Endothelial cell of umbilical vein (primary cell): Measurements from ENCODE around the gene PKD1L1. TPM values are rescaled to one million over a fixed set of nuclear protein-coding genes. Genes with fewer than 3 reads are reported as not detected.

Experiments
- BruUV-seq: library from RNA; stranded (reverse); fragments of 400-500 nt; replicated peaks from 2 replicates; lab custom pipeline; 2021; lab: Mats Ljungman, UMichigan
- CTCF ChIA-PET: fragments of 300-600, 350-600 bp; sonication (Branson Sonifier 250); formaldehyde crosslinking; loops from one replicate; lab custom pipeline; 2021; ENCODE audit warnings: antibody characterized with exemption, inconsistent platforms; lab: Charles Lee
- POLR2A ChIA-PET: fragments of 300-600, 350-600 bp; sonication (Branson Sonifier 250); formaldehyde crosslinking; loops from one replicate; lab custom pipeline; 2021; ENCODE audit warnings: antibody characterized with exemption, inconsistent platforms; lab: Charles Lee
- DNase-seq: peaks from one replicate; pipeline ENCODE4 v3.0.0-alpha.2; 2011; ENCODE audit warnings: low read depth, low spot score
- FAIRE-seq: peaks from 2 replicates; lab custom pipeline; 2011; peaks lifted over from hg19 to GRCh38; lab: Jason Lieb, UNC
- H2AFZ ChIP-seq: 2 replicates; pipeline ENCODE4 v1.6.0; 2012; ENCODE audit warnings: low read depth, low read length, control low read depth, inconsistent platforms
- H3K27ac ChIP-seq: 2 replicates; pipeline ENCODE4 v1.5.1; 2011; ENCODE audit warnings: low read depth, mild to moderate bottlenecking, control low read depth, low read length, moderate library complexity; ENCODE audit not compliant: insufficient read depth
- H3K27me3 ChIP-seq, 2 experiments: 2 replicates each; pipeline versions ENCODE4 v1.6.0 to v1.6.1; 2011; ENCODE audit warnings: low read length in 2 of 2, mixed read lengths in 1 of 2; ENCODE audit not compliant: control insufficient read depth in 2 of 2, insufficient read depth in 2 of 2
- H3K36me3 ChIP-seq, 2 experiments: 2 replicates in 1 of 2; 3 replicates in 1 of 2; pipeline ENCODE4 v1.5.1; 2011; ENCODE audit warnings: low read length in 2 of 2, mild to moderate bottlenecking in 1 of 2, moderate library complexity in 1 of 2; ENCODE audit not compliant: control insufficient read depth in 2 of 2, insufficient read depth in 2 of 2; ENCODE audit errors: extremely low read depth in 1 of 2
- H3K4me1 ChIP-seq: 3 replicates; pipeline ENCODE4 v1.5.1; 2011; ENCODE audit warnings: mild to moderate bottlenecking, low read length; ENCODE audit not compliant: control insufficient read depth, insufficient read depth; ENCODE audit errors: extremely low read depth
- H3K4me2 ChIP-seq: 2 replicates; pipeline ENCODE4 v1.6.1; 2011; ENCODE audit warnings: low read length, control low read depth, mixed read lengths; ENCODE audit not compliant: insufficient read depth
- H3K4me3 ChIP-seq, 3 experiments: fragments of 200-600 bp in 1 of 3; sonication (generic), shearing (Covaris generic) in 1 of 3; replicated peaks in 1 of 3; 2 replicates each; pipeline ENCODE4 v1.5.1; 2011 to 2016; ENCODE audit warnings: control low read depth in 3 of 3, low read length in 3 of 3, mild to moderate bottlenecking in 2 of 3, inconsistent platforms in 1 of 3, low read depth in 1 of 3, moderate library complexity in 1 of 3; ENCODE audit not compliant: insufficient read depth in 1 of 3
- H3K79me2 ChIP-seq: 2 replicates; pipeline ENCODE4 v1.6.0; 2012; ENCODE audit warnings: low read length, inconsistent platforms; ENCODE audit not compliant: control insufficient read depth, insufficient read depth
- H3K9ac ChIP-seq: replicated peaks from 2 replicates; pipeline ENCODE3; 2011; ENCODE audit warnings: low read length, control low read depth; ENCODE audit not compliant: insufficient read depth; ENCODE audit errors: extremely low read depth
- H3K9me1 ChIP-seq: replicated peaks from 3 replicates; pipeline ENCODE4 v1.6.0; 2011; ENCODE audit warnings: mild to moderate bottlenecking, low read length; ENCODE audit not compliant: control insufficient read depth, insufficient read depth; ENCODE audit errors: extremely low read depth
- H3K9me3 ChIP-seq: replicated peaks from 2 replicates; pipeline ENCODE4 v1.5.1; 2012; ENCODE audit warnings: low read length, inconsistent platforms; ENCODE audit not compliant: control insufficient read depth, insufficient read depth
- H4K20me1 ChIP-seq: replicated peaks from 2 replicates; pipeline ENCODE3; 2011; ENCODE audit warnings: mild to moderate bottlenecking, low read length; ENCODE audit not compliant: control insufficient read depth, insufficient read depth; ENCODE audit errors: extremely low read depth
- EZH2 ChIP-seq: IDR thresholded peaks from 2 replicates; pipeline ENCODE4 v1.6.1; 2012; ENCODE audit warnings: borderline replicate concordance, low read depth, mild to moderate bottlenecking, moderate library complexity, low read length, inconsistent platforms; ENCODE audit not compliant: severe bottlenecking
- FOS ChIP-seq: IDR thresholded peaks from 2 replicates; pipeline ENCODE4 v1.6.1; 2011; ENCODE audit warnings: mild to moderate bottlenecking, low read length, moderate library complexity, borderline replicate concordance; ENCODE audit not compliant: insufficient read depth
- GATA2 ChIP-seq: IDR thresholded peaks from 2 replicates; pipeline ENCODE4 v1.7.0; 2011; ENCODE audit warnings: low read depth, mild to moderate bottlenecking, moderate library complexity, mixed read lengths, low read length; ENCODE audit not compliant: insufficient read length, insufficient read depth
- JUN ChIP-seq: IDR thresholded peaks from 2 replicates; pipeline ENCODE4 v1.6.1; 2011; ENCODE audit warnings: borderline replicate concordance, low read depth; ENCODE audit not compliant: insufficient read length, insufficient read depth
- MYC ChIP-seq: IDR thresholded peaks from one replicate; pipeline ENCODE4 v1.6.1; 2011; ENCODE audit warnings: mild to moderate bottlenecking, low read depth, low read length
- POLR2A ChIP-seq: IDR thresholded peaks from 2 replicates; pipeline ENCODE4 v1.6.1; 2012; ENCODE audit warnings: low read depth, mild to moderate bottlenecking, control low read depth, low read length
- dilution Hi-C: fragments of 300-500 bp; cut with MboI; formaldehyde crosslinking; loops from one replicate; pipeline ENCODE4 v1.15.0; 2019; ENCODE audit warnings: low sequenced_read_pairs; ENCODE audit not compliant: extremely low pct_ligation_motif_present
- intact Hi-C: fragments of 100-400 bp; cut with micrococcal nuclease; formaldehyde crosslinking; loops from one replicate; pipeline ENCODE4 v1.10.0; 2022
- polyA plus RNA-seq, 4 experiments: library from polyadenylated mRNA; depleted of rRNA in 3 of 4; stranded (reverse) in 3 of 4; unstranded in 1 of 4; fragments of >200 nt; gene quantifications; 2 replicates each; pipeline versions ENCODE4 v1.2.1 to v1.2.3, GENCODE V29; 2011 to 2012; ENCODE audit warnings: missing spikeins in 1 of 4
- total RNA-seq: library from RNA; stranded (reverse); gene quantifications from 2 replicates; pipeline ENCODE4 v1.2.3, GENCODE V29; 2021

Gene PKD1L1
- total and polyA plus RNA-seq, 2 donors (not counting 3 experiments of a cell fraction or from before 2014, with no cell fraction given), result 4.1 to 5.9 TPM

- FAIRE-seq (peak; percentile 86), DNase-seq (peak; percentile 66)
- BruUV-seq, result TSS peak; percentile 98
- ChIA-PET CTCF (interaction anchor here (0.8 to 1.7 kb wide), 6 partner anchors 12 to 592 kb away, joined by 3 to 4 read pairs (median 3); no protein-coding TSS in a partner anchor), POLR2A (no interaction called here)
- Histone ChIP-seq H2AFZ (peak overlapping the region; percentile 45), H3K4me1 (peaks cover 27% of the 10 kb centered on the region), H3K9me3 (no peaks in the 10 kb centered on the region), H3K4me3 (no peak overlapping the region), H3K27ac (peak overlapping the region; percentile 83), H3K27me3 (no peaks in the 10 kb centered on the region), H3K9me1 (no peaks in the 10 kb centered on the region), H3K36me3 (no peaks in the 10 kb centered on the region), H3K4me2 (peak overlapping the region; percentile 79), H3K9ac (no peak overlapping the region), H4K20me1 (no peaks in the 10 kb centered on the region), H3K79me2 (no peaks in the 10 kb centered on the region)
- no peak for TF ChIP-seq EZH2
- peak; percentile 39 for TF ChIP-seq FOS
- peak; percentile 98 for TF ChIP-seq JUN
- intact Hi-C loops, result loop anchor here (1.0 kb wide), 2 partner anchors 60 to 94 kb away; no protein-coding TSS in a partner anchor
- dilution Hi-C loops, result no loop called here
Observed at GRCh38 chr7:47846138-47846836, 102.0 kb downstream of the PKD1L1 start.

DNA sequence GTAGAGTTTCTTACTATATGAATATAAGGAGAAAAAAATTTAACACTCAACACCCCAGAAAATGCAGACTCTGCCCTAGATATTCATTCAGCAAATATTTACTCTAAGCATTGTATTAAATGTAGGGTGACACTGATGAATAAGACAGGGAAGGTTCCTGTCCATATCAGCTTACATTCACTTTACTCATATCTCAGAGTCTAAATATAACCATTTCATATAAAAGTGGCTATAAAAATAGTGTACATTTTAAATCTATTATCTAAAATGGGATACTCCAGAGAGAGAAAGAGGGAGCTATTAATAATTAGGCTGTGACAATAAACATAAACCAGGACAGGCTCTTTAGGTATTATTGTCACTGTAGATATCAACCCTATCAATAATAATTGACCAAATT, 104.0 kb downstream of the PKD1L1 start:
- Histone ChIP-seq H3K27me3 (no peaks in the 10 kb centered on the region), H2AFZ (no peak overlapping the region), H3K79me2 (no peaks in the 10 kb centered on the region), H3K4me3 (no peak overlapping the region), H3K27ac (no peak overlapping the region), H3K4me2 (no peak overlapping the region), H3K36me3 (no peaks in the 10 kb centered on the region), H3K9me3 (no peaks in the 10 kb centered on the region), H3K9ac (no peak overlapping the region), H3K4me1 (peaks cover 27% of the 10 kb centered on the region), H4K20me1 (no peaks in the 10 kb centered on the region), H3K9me1 (no peaks in the 10 kb centered on the region)
- ChIA-PET CTCF (no interaction called here), POLR2A (no interaction called here)
- dilution Hi-C loops (no loop called here), intact Hi-C loops (no loop called here)
- BruUV-seq, result no TSS peak
- DNase-seq, result no peak
- TF ChIP-seq MYC, result no peak
- TF ChIP-seq POLR2A, result no peak
- no peak for TF ChIP-seq JUN
- no peak for TF ChIP-seq GATA2
- FAIRE-seq, result no peak
